ENCODE measurements around the gene CLPTM1L.
A peak's percentile ranks its signal among the peaks of the same experiment; 100 is the strongest.

CLPTM1L gene

DNA sequence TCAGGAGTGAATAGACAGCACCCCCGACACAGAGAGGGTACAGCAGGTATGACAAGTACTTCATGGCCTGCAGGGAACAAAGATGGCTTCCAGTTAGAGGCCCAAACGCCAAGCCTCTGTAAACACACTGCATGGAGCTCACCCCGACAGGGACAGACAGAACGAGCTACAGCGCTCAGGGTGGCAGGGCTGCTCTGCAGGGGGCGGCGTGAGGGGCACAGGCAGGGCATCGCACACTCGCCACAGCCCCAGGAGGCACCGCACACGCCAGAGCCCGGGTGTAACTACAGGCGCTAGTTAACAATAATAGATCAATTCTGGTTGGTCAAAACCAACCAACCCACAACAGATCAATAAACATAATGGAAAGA is 21.1 kb downstream of the CLPTM1L start:
- Histone ChIP-seq H4K8ac (ENCODE audit: low read depth, low read length) (no peak overlapping the region), H3K27ac (replicated peaks; ENCODE audit: low read length) (no peak overlapping the region), H3K4ac (ENCODE audit: low read length) (no peak overlapping the region), H3K4me2 (ENCODE audit: insufficient read depth, low read length, poor library complexity, severe bottlenecking) (no peak overlapping the region), H2AK5ac (ENCODE audit: low read depth, low read length) (no peak overlapping the region), H2BK120ac (ENCODE audit: low read depth, low read length) (no peak overlapping the region), H3K4me3 (ENCODE audit: low read length in 2 of 2) (no peak overlapping the region), H3K23ac (ENCODE audit: low read depth, low read length, poor library complexity) (no peak overlapping the region), H4K91ac (ENCODE audit: low read depth, low read length, poor library complexity) (no peak overlapping the region), H3K4me1 (ENCODE audit: control insufficient read depth in 2 of 2, insufficient read depth in 1 of 2, low read depth in 1 of 2, low read length in 2 of 2) (no peaks in the 10 kb centered on the region), H3K9ac (ENCODE audit: low read depth, low read length, poor library complexity) (no peak overlapping the region), H2BK5ac (ENCODE audit: low read length) (no peak overlapping the region), H3K18ac (ENCODE audit: low read length) (no peak overlapping the region), H3K9me3 (replicated peaks in 1 of 2; ENCODE audit: control insufficient read depth in 2 of 2, insufficient read depth in 1 of 2, low read depth in 1 of 2, low read length in 2 of 2) (no peaks in the 10 kb centered on the region), H3K14ac (ENCODE audit: low read length) (no peak overlapping the region), H3K36me3 (replicated peaks in 1 of 2; ENCODE audit: control insufficient read depth in 2 of 2, insufficient read depth in 2 of 2, low read length in 2 of 2) (peaks cover 45 to 71% of the 10 kb centered on the region in 2 donors), H3K79me1 (ENCODE audit: low read depth, low read length) (peaks cover 5% of the 10 kb centered on the region), H2BK12ac (ENCODE audit: low read length) (no peak overlapping the region), H2AFZ (ENCODE audit: low read length) (no peak overlapping the region), H2BK15ac (ENCODE audit: low read length) (no peak overlapping the region), H3K27me3 (ENCODE audit: control insufficient read depth in 3 of 3, insufficient read depth in 3 of 3, low read depth in 1 of 3, low read length in 3 of 3) (no peaks in the 10 kb centered on the region)
- DNase-seq (ENCODE audit: low spot score) = no peak
- WGBS, 2 donors (ENCODE audit: extremely low coverage in 2 of 2, insufficient read length in 2 of 2, insufficient replicate concordance in 1 of 2) = no CpG with 5 or more reads among the region's 13 CpGs

DNA sequence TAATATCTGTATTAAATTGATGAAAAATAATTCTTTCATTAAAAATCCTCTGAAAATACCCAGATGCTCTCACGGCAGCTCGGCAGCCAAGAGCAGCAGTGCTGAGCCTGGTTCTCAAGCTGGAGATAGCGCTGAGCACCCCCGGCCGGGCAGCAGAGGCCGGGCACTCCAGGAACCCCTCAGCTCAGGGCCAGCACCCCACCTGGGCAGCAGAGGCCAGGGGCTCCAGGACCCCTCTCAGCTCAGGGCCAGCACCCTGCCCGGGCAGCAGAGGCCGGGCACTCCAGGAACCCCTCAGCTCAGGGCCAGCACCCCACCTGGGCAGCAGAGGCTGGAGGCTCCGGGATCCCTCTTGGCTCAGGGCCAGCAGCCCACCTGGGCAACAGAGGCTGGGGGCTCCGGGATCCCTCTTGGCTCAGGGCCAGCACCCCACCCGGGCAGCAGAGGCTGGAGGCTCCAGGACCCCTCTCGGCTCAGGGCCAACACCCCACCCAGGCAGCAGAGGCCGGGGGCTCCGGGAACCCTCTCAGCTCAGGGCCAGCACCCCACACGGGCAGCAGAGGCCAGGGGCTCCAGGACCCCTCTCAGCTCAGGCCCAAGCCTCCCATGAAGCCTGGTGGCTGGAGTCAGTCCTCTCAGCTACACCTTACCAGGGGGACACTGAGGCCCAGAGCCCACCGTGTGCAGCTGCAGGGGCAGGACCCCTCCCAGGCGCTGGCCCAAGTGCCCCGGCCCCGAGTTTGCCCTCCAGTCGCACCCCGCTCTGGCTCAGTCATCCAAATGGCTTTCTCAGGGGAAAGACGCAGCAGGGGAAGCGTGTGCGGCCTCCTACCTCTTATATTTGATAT is 21.7 kb downstream of the CLPTM1L start:
- H3K23ac ChIP-seq (ENCODE audit: low read depth, low read length, poor library complexity) = no peak overlapping the region
- H3K27me3 ChIP-seq (ENCODE audit: control insufficient read depth in 3 of 3, insufficient read depth in 3 of 3, low read depth in 1 of 3, low read length in 3 of 3) = no peaks in the 10 kb centered on the region
- H3K9me3 ChIP-seq (replicated peaks in 1 of 2; ENCODE audit: control insufficient read depth in 2 of 2, insufficient read depth in 1 of 2, low read depth in 1 of 2, low read length in 2 of 2) = no peaks in the 10 kb centered on the region
- H3K18ac ChIP-seq (ENCODE audit: low read length) = no peak overlapping the region
- H3K9ac ChIP-seq (ENCODE audit: low read depth, low read length, poor library complexity) = no peak overlapping the region
- H3K14ac ChIP-seq (ENCODE audit: low read length) = no peak overlapping the region
- H2BK15ac ChIP-seq (ENCODE audit: low read length) = no peak overlapping the region
- no peak overlapping the region for H3K4me3 ChIP-seq (ENCODE audit: low read length in 2 of 2)
- no peak overlapping the region for H2BK5ac ChIP-seq (ENCODE audit: low read length)
- peaks cover 5% of the 10 kb centered on the region for H3K79me1 ChIP-seq (ENCODE audit: low read depth, low read length)
- no CpG with 5 or more reads among the region's 24 CpGs for WGBS, 2 donors (ENCODE audit: extremely low coverage in 2 of 2, insufficient read length in 2 of 2, insufficient replicate concordance in 1 of 2)
- H3K4me1 ChIP-seq (ENCODE audit: control insufficient read depth in 2 of 2, insufficient read depth in 1 of 2, low read depth in 1 of 2, low read length in 2 of 2) = no peaks in the 10 kb centered on the region
- H2AFZ ChIP-seq (ENCODE audit: low read length) = no peak overlapping the region
- H4K91ac ChIP-seq (ENCODE audit: low read depth, low read length, poor library complexity) = no peak overlapping the region
- peaks cover 49 to 77% of the 10 kb centered on the region in 2 donors for H3K36me3 ChIP-seq (replicated peaks in 1 of 2; ENCODE audit: control insufficient read depth in 2 of 2, insufficient read depth in 2 of 2, low read length in 2 of 2)
- no peak overlapping the region for H3K27ac ChIP-seq (replicated peaks; ENCODE audit: low read length)
- no peak overlapping the region for H2BK120ac ChIP-seq (ENCODE audit: low read depth, low read length)
- no peak overlapping the region for H2BK12ac ChIP-seq (ENCODE audit: low read length)
- no peak for DNase-seq (ENCODE audit: low spot score)
- H2AK5ac ChIP-seq (ENCODE audit: low read depth, low read length) = no peak overlapping the region
- no peak overlapping the region for H3K4ac ChIP-seq (ENCODE audit: low read length)
- H4K8ac ChIP-seq (ENCODE audit: low read depth, low read length) = no peak overlapping the region
- no peak overlapping the region for H3K4me2 ChIP-seq (ENCODE audit: insufficient read depth, low read length, poor library complexity, severe bottlenecking)

DNA sequence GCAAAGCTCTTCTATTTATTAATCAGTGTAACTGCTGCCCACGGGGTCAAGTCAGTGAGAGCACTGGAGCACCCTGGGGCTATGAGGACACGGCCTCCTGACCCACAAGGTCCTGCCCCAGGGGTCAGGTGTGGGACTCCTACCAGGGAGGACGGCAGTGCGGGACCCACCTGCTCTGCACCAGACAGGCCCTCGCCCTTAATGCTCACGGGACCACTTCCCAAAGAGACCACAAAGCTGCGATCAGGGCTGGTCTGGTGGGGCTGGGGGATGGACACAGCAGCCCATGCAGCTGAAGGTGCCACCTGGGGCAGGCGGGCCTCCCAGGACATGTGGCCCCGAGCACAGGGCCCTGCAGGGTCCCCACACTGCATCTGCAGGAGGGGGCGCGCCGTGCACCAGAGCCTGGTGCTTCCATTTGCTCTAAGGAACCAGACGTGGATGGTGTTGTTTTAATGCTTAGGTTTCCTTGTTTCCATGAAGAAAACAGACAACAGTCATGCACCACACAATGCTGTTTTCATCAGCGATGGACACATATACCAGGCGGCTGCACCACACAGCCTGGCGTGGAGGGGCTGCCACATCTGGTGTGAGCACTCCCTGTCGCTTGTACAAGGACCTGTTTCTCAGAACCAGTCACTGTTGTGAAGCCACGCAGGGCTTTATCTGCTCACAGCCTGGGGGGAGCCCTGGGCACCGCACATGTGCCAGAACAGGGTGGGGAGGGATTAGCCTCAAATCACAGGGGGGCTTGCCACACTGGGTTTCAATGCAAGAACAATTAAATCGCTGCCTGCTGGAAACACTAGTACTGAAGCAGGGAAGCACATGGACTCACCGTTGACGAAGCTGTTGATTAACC is 22.6 kb downstream of the CLPTM1L start:
- no peaks in the 10 kb centered on the region for H3K9me3 ChIP-seq (replicated peaks in 1 of 2; ENCODE audit: control insufficient read depth in 2 of 2, insufficient read depth in 1 of 2, low read depth in 1 of 2, low read length in 2 of 2)
- peaks cover 52 to 86% of the 10 kb centered on the region in 2 donors for H3K36me3 ChIP-seq (replicated peaks in 1 of 2; ENCODE audit: control insufficient read depth in 2 of 2, insufficient read depth in 2 of 2, low read length in 2 of 2)
- H3K14ac ChIP-seq (ENCODE audit: low read length) = no peak overlapping the region
- H2BK5ac ChIP-seq (ENCODE audit: low read length) = no peak overlapping the region
- no peak overlapping the region for H3K4me3 ChIP-seq (ENCODE audit: low read length in 2 of 2)
- no peak overlapping the region for H2AK5ac ChIP-seq (ENCODE audit: low read depth, low read length)
- H3K18ac ChIP-seq (ENCODE audit: low read length) = no peak overlapping the region
- WGBS, 2 donors (ENCODE audit: extremely low coverage in 2 of 2, insufficient read length in 2 of 2, insufficient replicate concordance in 1 of 2) = no CpG with 5 or more reads among the region's 22 CpGs
- no peaks in the 10 kb centered on the region for H3K27me3 ChIP-seq (ENCODE audit: control insufficient read depth in 3 of 3, insufficient read depth in 3 of 3, low read depth in 1 of 3, low read length in 3 of 3)
- H3K4ac ChIP-seq (ENCODE audit: low read length) = no peak overlapping the region
- H4K8ac ChIP-seq (ENCODE audit: low read depth, low read length) = no peak overlapping the region
- no peak overlapping the region for H2BK15ac ChIP-seq (ENCODE audit: low read length)
- H3K27ac ChIP-seq (replicated peaks; ENCODE audit: low read length) = no peak overlapping the region
- H4K91ac ChIP-seq (ENCODE audit: low read depth, low read length, poor library complexity) = no peak overlapping the region
- H3K23ac ChIP-seq (ENCODE audit: low read depth, low read length, poor library complexity) = peak overlapping the region; percentile 65
- H3K79me1 ChIP-seq (ENCODE audit: low read depth, low read length) = peaks cover 5% of the 10 kb centered on the region
- no peak overlapping the region for H2BK12ac ChIP-seq (ENCODE audit: low read length)
- no peak overlapping the region for H2AFZ ChIP-seq (ENCODE audit: low read length)
- no peak overlapping the region for H3K9ac ChIP-seq (ENCODE audit: low read depth, low read length, poor library complexity)
- H3K4me1 ChIP-seq (ENCODE audit: control insufficient read depth in 2 of 2, insufficient read depth in 1 of 2, low read depth in 1 of 2, low read length in 2 of 2) = no peaks in the 10 kb centered on the region
- no peak overlapping the region for H3K4me2 ChIP-seq (ENCODE audit: insufficient read depth, low read length, poor library complexity, severe bottlenecking)
- H2BK120ac ChIP-seq (ENCODE audit: low read depth, low read length) = no peak overlapping the region
- DNase-seq (ENCODE audit: low spot score) = no peak

DNA sequence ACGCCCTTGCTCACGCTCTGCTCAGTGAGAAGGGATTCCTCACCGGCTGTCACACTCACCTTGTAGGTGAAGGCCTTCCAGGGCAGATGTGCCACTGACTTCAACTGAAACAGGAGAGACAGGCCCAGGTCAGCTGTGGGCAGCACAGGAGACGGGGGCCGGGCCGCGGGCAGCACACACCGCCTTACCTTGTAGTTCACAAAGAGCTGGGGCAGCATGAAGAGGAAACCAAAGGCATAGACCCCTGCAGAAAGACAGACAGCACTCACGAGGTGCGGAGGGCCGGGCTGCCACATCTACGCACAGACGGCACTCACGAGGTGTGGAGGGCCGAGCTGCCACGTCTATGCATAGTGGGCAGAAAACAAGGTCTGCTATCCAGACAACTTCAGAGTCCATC is 23.3 kb downstream of the CLPTM1L start:
- no CpG with 5 or more reads among the region's 16 CpGs for WGBS, 2 donors (ENCODE audit: extremely low coverage in 2 of 2, insufficient read length in 2 of 2, insufficient replicate concordance in 1 of 2)
- Histone ChIP-seq H3K27ac (replicated peaks; ENCODE audit: low read length) (no peak overlapping the region), H2BK5ac (ENCODE audit: low read length) (no peak overlapping the region), H3K9me3 (replicated peaks in 1 of 2; ENCODE audit: control insufficient read depth in 2 of 2, insufficient read depth in 1 of 2, low read depth in 1 of 2, low read length in 2 of 2) (no peaks in the 10 kb centered on the region), H2AFZ (ENCODE audit: low read length) (no peak overlapping the region), H3K4me3 (ENCODE audit: low read length in 2 of 2) (no peak overlapping the region), H2BK12ac (ENCODE audit: low read length) (no peak overlapping the region), H2BK120ac (ENCODE audit: low read depth, low read length) (no peak overlapping the region), H3K18ac (ENCODE audit: low read length) (no peak overlapping the region), H3K14ac (ENCODE audit: low read length) (no peak overlapping the region), H3K27me3 (ENCODE audit: control insufficient read depth in 3 of 3, insufficient read depth in 3 of 3, low read depth in 1 of 3, low read length in 3 of 3) (no peaks in the 10 kb centered on the region), H3K4me2 (ENCODE audit: insufficient read depth, low read length, poor library complexity, severe bottlenecking) (no peak overlapping the region), H3K36me3 (replicated peaks in 1 of 2; ENCODE audit: control insufficient read depth in 2 of 2, insufficient read depth in 2 of 2, low read length in 2 of 2) (peaks cover 52 to 90% of the 10 kb centered on the region in 2 donors), H2BK15ac (ENCODE audit: low read length) (no peak overlapping the region), H3K4me1 (ENCODE audit: control insufficient read depth in 2 of 2, insufficient read depth in 1 of 2, low read depth in 1 of 2, low read length in 2 of 2) (no peaks in the 10 kb centered on the region), H4K8ac (ENCODE audit: low read depth, low read length) (no peak overlapping the region), H3K4ac (ENCODE audit: low read length) (no peak overlapping the region), H4K91ac (ENCODE audit: low read depth, low read length, poor library complexity) (no peak overlapping the region), H3K79me1 (ENCODE audit: low read depth, low read length) (peaks cover 5% of the 10 kb centered on the region), H3K9ac (ENCODE audit: low read depth, low read length, poor library complexity) (no peak overlapping the region), H3K23ac (ENCODE audit: low read depth, low read length, poor library complexity) (no peak overlapping the region), H2AK5ac (ENCODE audit: low read depth, low read length) (no peak overlapping the region)
- DNase-seq (ENCODE audit: low spot score) = no peak
